ENCODE data around the gene TMEM9. TPM values are rescaled to one million over a fixed set of nuclear protein-coding genes. Genes with fewer than 3 reads are reported as not detected.

TMEM9 gene
- total RNA-seq, 1 donor from 2014 or later = 109 TPM

DNA sequence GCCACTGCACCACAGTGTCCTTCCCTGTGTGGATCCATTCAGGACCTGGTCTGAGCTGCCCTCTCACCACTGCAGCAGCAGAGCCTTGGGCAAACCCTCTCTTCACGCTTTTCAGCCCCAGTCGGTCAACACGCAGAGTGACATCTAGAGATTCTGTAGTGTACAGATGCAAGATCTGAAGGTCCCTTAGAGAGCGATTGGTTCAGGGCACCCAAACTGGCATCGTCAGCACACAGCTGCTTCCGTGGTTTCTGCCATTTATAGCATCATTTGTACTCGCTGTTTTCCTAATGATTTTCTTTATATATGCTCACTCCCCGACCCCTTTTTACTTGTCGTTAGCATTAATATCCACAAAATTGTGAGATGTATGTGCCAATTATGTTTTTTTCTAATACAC, 25.8 kb downstream of the TMEM9 start:
- peaks cover 2% of the 10 kb centered on the region for H3K9me3 Mint-ChIP-seq
- TF ChIP-seq EZH2 (IDR thresholded peaks at IDR 0.05) (no peak), EZH2phosphoT487 (IDR thresholded peaks at IDR 0.05) (no peak)
- TF ChIP-seq, protein P1, sequence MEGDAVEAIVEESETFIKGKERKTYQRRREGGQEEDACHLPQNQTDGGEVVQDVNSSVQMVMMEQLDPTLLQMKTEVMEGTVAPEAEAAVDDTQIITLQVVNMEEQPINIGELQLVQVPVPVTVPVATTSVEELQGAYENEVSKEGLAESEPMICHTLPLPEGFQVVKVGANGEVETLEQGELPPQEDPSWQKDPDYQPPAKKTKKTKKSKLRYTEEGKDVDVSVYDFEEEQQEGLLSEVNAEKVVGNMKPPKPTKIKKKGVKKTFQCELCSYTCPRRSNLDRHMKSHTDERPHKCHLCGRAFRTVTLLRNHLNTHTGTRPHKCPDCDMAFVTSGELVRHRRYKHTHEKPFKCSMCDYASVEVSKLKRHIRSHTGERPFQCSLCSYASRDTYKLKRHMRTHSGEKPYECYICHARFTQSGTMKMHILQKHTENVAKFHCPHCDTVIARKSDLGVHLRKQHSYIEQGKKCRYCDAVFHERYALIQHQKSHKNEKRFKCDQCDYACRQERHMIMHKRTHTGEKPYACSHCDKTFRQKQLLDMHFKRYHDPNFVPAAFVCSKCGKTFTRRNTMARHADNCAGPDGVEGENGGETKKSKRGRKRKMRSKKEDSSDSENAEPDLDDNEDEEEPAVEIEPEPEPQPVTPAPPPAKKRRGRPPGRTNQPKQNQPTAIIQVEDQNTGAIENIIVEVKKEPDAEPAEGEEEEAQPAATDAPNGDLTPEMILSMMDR (IDR thresholded peaks at IDR 0.05) = no peak
- Histone ChIP-seq H2AFZ (replicated peaks) (no peak overlapping the region), H3K4me2 (no peak overlapping the region), H3K4me1 (peaks cover 11% of the 10 kb centered on the region), H3K27ac (no peak overlapping the region), H3K9me3 (ENCODE audit: low read depth) (no peaks in the 10 kb centered on the region), H3K36me3 (no peaks in the 10 kb centered on the region), H3K27me3 (no peaks in the 10 kb centered on the region), H3K79me2 (ENCODE audit: low read depth) (no peaks in the 10 kb centered on the region), H4K20me1 (ENCODE audit: low read depth) (no peaks in the 10 kb centered on the region), H3K9ac (no peak overlapping the region), H3K4me3 (no peak overlapping the region), H3F3A (ENCODE audit: low read depth) (no peaks in the 10 kb centered on the region)
- H3K27ac Mint-ChIP-seq = peak overlapping the region; percentile 42
- no peak for DNase-seq (ENCODE audit: low spot score)
- peaks cover 16% of the 10 kb centered on the region for H3K4me1 Mint-ChIP-seq
- H3K36me3 Mint-ChIP-seq = peaks cover 8% of the 10 kb centered on the region
- H3K4me3 Mint-ChIP-seq = no peak overlapping the region
- H3K27me3 Mint-ChIP-seq (ENCODE audit: insufficient read depth, low read depth) = peaks cover 8% of the 10 kb centered on the region

GRCh38 chr1:201127755-201128455, 26.4 kb downstream of the TMEM9 start:
- Histone ChIP-seq H3K9me3 (ENCODE audit: low read depth) (no peaks in the 10 kb centered on the region), H3K27ac (no peak overlapping the region), H4K20me1 (ENCODE audit: low read depth) (no peaks in the 10 kb centered on the region), H3K79me2 (ENCODE audit: low read depth) (no peaks in the 10 kb centered on the region), H3K4me2 (no peak overlapping the region), H2AFZ (replicated peaks) (no peak overlapping the region), H3K4me1 (peaks cover 11% of the 10 kb centered on the region), H3K36me3 (no peaks in the 10 kb centered on the region), H3K27me3 (no peaks in the 10 kb centered on the region), H3K4me3 (no peak overlapping the region), H3F3A (ENCODE audit: low read depth) (no peaks in the 10 kb centered on the region), H3K9ac (no peak overlapping the region)
- H3K27me3 Mint-ChIP-seq (ENCODE audit: insufficient read depth, low read depth) = peaks cover 7% of the 10 kb centered on the region
- peaks cover 5% of the 10 kb centered on the region for H3K36me3 Mint-ChIP-seq
- H3K9me3 Mint-ChIP-seq = peaks cover 2% of the 10 kb centered on the region
- no peak overlapping the region for H3K4me3 Mint-ChIP-seq
- peaks cover 14% of the 10 kb centered on the region for H3K4me1 Mint-ChIP-seq
- no peak for DNase-seq (ENCODE audit: low spot score)
- peak overlapping the region; percentile 42 for H3K27ac Mint-ChIP-seq
- TF ChIP-seq EZH2 (IDR thresholded peaks at IDR 0.05) (no peak), EZH2phosphoT487 (IDR thresholded peaks at IDR 0.05) (no peak)
- TF ChIP-seq, protein P1 (IDR thresholded peaks at IDR 0.05) = no peak

DNA sequence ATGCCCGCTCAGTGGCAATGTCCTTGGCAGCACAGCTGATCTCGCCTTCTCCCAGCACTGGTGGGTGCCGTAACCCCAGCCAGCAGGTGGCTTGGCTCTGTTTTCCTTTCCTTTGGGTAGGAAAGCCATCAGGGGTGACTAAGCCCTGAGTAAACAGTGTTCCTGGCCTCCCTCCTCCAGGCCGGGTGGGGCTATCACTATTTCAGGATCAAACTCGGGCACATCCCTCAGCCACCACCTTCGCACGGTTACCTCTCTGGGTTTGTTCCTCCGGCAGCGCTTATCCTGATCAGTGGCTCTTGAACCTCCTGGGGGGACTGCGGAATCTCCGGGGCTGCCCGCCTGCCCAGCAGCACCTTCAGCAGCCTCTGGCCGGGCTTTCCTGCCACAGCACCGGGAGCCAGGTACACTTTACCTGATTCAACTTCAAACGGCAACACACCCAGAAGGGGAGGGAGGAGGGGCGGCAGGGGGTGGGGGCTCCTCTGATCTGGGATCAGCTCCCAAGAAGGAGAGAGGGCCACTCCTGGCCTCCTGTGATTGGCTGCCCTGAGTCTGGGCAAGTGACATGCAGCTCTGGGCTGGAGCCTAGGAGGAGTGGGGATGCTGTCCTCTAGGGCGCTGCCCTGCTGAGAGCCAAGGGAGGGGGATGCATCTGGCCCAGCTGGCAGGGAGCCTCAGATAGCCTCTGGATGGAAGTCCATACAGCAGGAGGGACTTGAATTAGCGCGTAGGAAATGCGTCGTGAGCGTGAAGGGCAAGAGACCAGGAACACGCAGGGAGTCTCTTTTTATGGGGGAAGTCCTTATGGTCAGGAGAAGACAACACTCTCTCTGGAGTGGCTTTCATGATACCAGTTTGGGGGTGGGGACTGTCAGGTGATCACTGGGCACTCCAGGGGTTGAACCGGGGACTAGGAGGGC, 27.2 kb downstream of the TMEM9 start, which contains the start of gene ASCL5:
ASCL5 (minus strand) TSS at position 353 of the 923 bp plus-strand sequence. CDS start 11,812 bp downstream, outside the sequence.
- no peaks in the 10 kb centered on the region for H3K79me2 ChIP-seq (ENCODE audit: low read depth)
- H3K4me2 ChIP-seq = peak within 1 kb of the TSS; percentile 17
- no peaks in the 10 kb centered on the region for H3K36me3 ChIP-seq
- no peaks in the 10 kb centered on the region for H4K20me1 ChIP-seq (ENCODE audit: low read depth)
- H3K36me3 Mint-ChIP-seq = peaks cover 2% of the 10 kb centered on the region
- H3K9me3 ChIP-seq (ENCODE audit: low read depth) = no peaks in the 10 kb centered on the region
- peak; percentile 46 for DNase-seq (ENCODE audit: low spot score)
- H3K4me3 ChIP-seq = no peak within 1 kb of the TSS
- peak within 1 kb of the TSS; percentile 70 for H3K27ac Mint-ChIP-seq
- no peaks in the 10 kb centered on the region for H3F3A ChIP-seq (ENCODE audit: low read depth)
- no peaks in the 10 kb centered on the region for H3K27me3 ChIP-seq
- no peak within 1 kb of the TSS for H3K9ac ChIP-seq
- H3K9me3 Mint-ChIP-seq = peaks cover 2% of the 10 kb centered on the region
- H3K4me3 Mint-ChIP-seq = no peak within 1 kb of the TSS
- H3K4me1 ChIP-seq = peaks cover 11% of the 10 kb centered on the region
- TF ChIP-seq, protein P1 (IDR thresholded peaks at IDR 0.05) = no peak
- TF ChIP-seq EZH2 (IDR thresholded peaks at IDR 0.05) = no peak
- no peak for TF ChIP-seq EZH2phosphoT487 (IDR thresholded peaks at IDR 0.05)
- peaks cover 14% of the 10 kb centered on the region for H3K4me1 Mint-ChIP-seq
- H2AFZ ChIP-seq (replicated peaks) = no peak within 1 kb of the TSS
- peaks cover 7% of the 10 kb centered on the region for H3K27me3 Mint-ChIP-seq (ENCODE audit: insufficient read depth, low read depth)
- H3K27ac ChIP-seq = no peak within 1 kb of the TSS

Measured in neural progenitor cell (in vitro differentiated cells).